H9 (cell line): ENCODE data around the gene FAM200A. TPM values are rescaled to one million over a fixed set of nuclear protein-coding genes. Genes with fewer than 3 reads are reported as not detected.

Source experiments
- DNase-seq: peaks from one replicate; pipeline ENCODE4 v3.0.0-alpha.2; 2017
- H2AFZ ChIP-seq: one replicate; pipeline ENCODE4 v1.6.1; 2013; ENCODE audit warnings: mild to moderate bottlenecking, low read length, control low read depth, moderate library complexity
- H2AK5ac ChIP-seq: 2 replicates; pipeline ENCODE4 v1.6.1; 2013; ENCODE audit warnings: low read length, control low read depth, mixed read lengths; ENCODE audit not compliant: insufficient read length
- H2BK120ac ChIP-seq: one replicate; pipeline ENCODE4 v1.6.1; 2013; ENCODE audit warnings: low read depth, mild to moderate bottlenecking, low read length, control low read depth, inconsistent platforms; ENCODE audit not compliant: poor library complexity, severe bottlenecking
- H2BK12ac ChIP-seq: 2 replicates; pipeline ENCODE4 v1.6.1; 2013; ENCODE audit warnings: low read length, control low read depth, mixed read lengths, low read depth; ENCODE audit not compliant: insufficient read length
- H2BK15ac ChIP-seq: 2 replicates; pipeline ENCODE4 v1.6.1; 2013; ENCODE audit warnings: low read depth, low read length, control low read depth
- H2BK20ac ChIP-seq: one replicate; pipeline ENCODE4 v1.6.1; 2013; ENCODE audit warnings: low read depth, mild to moderate bottlenecking, low read length, control low read depth, inconsistent platforms; ENCODE audit not compliant: poor library complexity, severe bottlenecking
- H2BK5ac ChIP-seq: 2 replicates; pipeline ENCODE4 v1.6.1; 2013; ENCODE audit warnings: low read length, control low read depth, mixed read lengths; ENCODE audit not compliant: insufficient read length
- H3K14ac ChIP-seq: 2 replicates; pipeline ENCODE4 v1.6.1; 2013; ENCODE audit warnings: low read length, control low read depth; ENCODE audit not compliant: insufficient read depth
- H3K18ac ChIP-seq: 2 replicates; pipeline ENCODE4 v1.6.1; 2013; ENCODE audit warnings: low read depth, mild to moderate bottlenecking, mixed read lengths, low read length, control low read depth; ENCODE audit not compliant: insufficient read length
- H3K23ac ChIP-seq: 2 replicates; pipeline ENCODE4 v1.6.1; 2013; ENCODE audit warnings: low read length, control low read depth, mixed read lengths, low read depth; ENCODE audit not compliant: insufficient read length
- H3K23me2 ChIP-seq: 2 replicates; pipeline ENCODE4 v1.6.1; 2013; ENCODE audit warnings: low read depth, mild to moderate bottlenecking, mixed read lengths, low read length, control low read depth; ENCODE audit not compliant: insufficient read length, poor library complexity, severe bottlenecking
- H3K27ac ChIP-seq: 2 replicates; pipeline ENCODE4 v1.5.1; 2013; ENCODE audit warnings: low read length, control low read depth, mixed read lengths, low read depth; ENCODE audit not compliant: insufficient read length
- H3K27me3 ChIP-seq: 2 replicates; pipeline ENCODE4 v1.6.1; 2013; ENCODE audit warnings: low read length, control low read depth, inconsistent platforms; ENCODE audit not compliant: insufficient read depth
- H3K4ac ChIP-seq: 2 replicates; pipeline ENCODE4 v1.6.1; 2013; ENCODE audit warnings: low read depth, mild to moderate bottlenecking, control low read depth, inconsistent platforms, low read length, moderate library complexity
- H3K4me1 ChIP-seq: 2 replicates; pipeline ENCODE4 v1.6.1; 2013; ENCODE audit warnings: low read length, control low read depth, inconsistent platforms; ENCODE audit not compliant: insufficient read depth
- H3K4me2 ChIP-seq: 2 replicates; pipeline ENCODE4 v1.6.1; 2013; ENCODE audit warnings: low read length, control low read depth, mixed read lengths; ENCODE audit not compliant: insufficient read length, insufficient read depth
- H3K56ac ChIP-seq: 2 replicates; pipeline ENCODE4 v1.6.1; 2013; ENCODE audit warnings: low read depth, mild to moderate bottlenecking, mixed read lengths, low read length, control low read depth; ENCODE audit not compliant: insufficient read length
- H3K79me1 ChIP-seq: 2 replicates; pipeline ENCODE4 v1.6.1; 2013; ENCODE audit warnings: low read depth, mild to moderate bottlenecking, moderate library complexity, low read length, control low read depth, inconsistent platforms; ENCODE audit not compliant: insufficient read depth, poor library complexity, severe bottlenecking
- H3K79me2 ChIP-seq: 2 replicates; pipeline ENCODE4 v1.6.1; 2013; ENCODE audit warnings: low read length, control low read depth, inconsistent platforms; ENCODE audit not compliant: insufficient read depth
- H3K9ac ChIP-seq: 2 replicates; pipeline ENCODE4 v1.6.1; 2013; ENCODE audit warnings: low read length, control low read depth, mixed read lengths; ENCODE audit not compliant: insufficient read length; ENCODE audit errors: extremely low read depth
- H3K9me3 ChIP-seq: one replicate; pipeline ENCODE4 v1.6.1; 2013; ENCODE audit warnings: low read depth, low read length, inconsistent platforms; ENCODE audit not compliant: control insufficient read depth
- H3T11ph ChIP-seq: one replicate; pipeline ENCODE4 v1.6.1; 2013; ENCODE audit warnings: mild to moderate bottlenecking, low read length, control low read depth, inconsistent platforms
- H4K20me1 ChIP-seq: one replicate; pipeline ENCODE4 v1.6.1; 2013; ENCODE audit not compliant: control insufficient read depth, insufficient read length, insufficient read depth
- H4K5ac ChIP-seq: 2 replicates; pipeline ENCODE4 v1.6.1; 2013; ENCODE audit warnings: low read depth, mild to moderate bottlenecking, mixed read lengths, low read length, control low read depth; ENCODE audit not compliant: insufficient read length
- H4K8ac ChIP-seq: replicated peaks from 2 replicates; pipeline ENCODE4 v1.6.1; 2013; ENCODE audit warnings: low read length, control low read depth, mixed read lengths, low read depth; ENCODE audit not compliant: insufficient read length
- H4K91ac ChIP-seq: 2 replicates; pipeline ENCODE4 v1.6.1; 2013; ENCODE audit warnings: low read depth, mild to moderate bottlenecking, moderate library complexity, mixed read lengths, low read length, control low read depth; ENCODE audit not compliant: insufficient read length
- H3K27ac Mint-ChIP-seq, 3 experiments: 2 replicates in 2 of 3; 3 replicates in 1 of 3; pipeline ENCODE4 v1.8.0; 2020 to 2021; ENCODE audit warnings: mixed read lengths in 3 of 3, mild to moderate bottlenecking in 1 of 3, moderate library complexity in 1 of 3
- H3K27me3 Mint-ChIP-seq: 2 replicates; pipeline ENCODE4 v1.8.0; 2021; ENCODE audit warnings: low read depth, mild to moderate bottlenecking, moderate library complexity, mixed read lengths
- H3K36me3 Mint-ChIP-seq, 3 experiments: 2 replicates in 2 of 3; 3 replicates in 1 of 3; pipeline ENCODE4 v1.8.0; 2020 to 2021; ENCODE audit warnings: low read depth in 3 of 3, mixed read lengths in 3 of 3; ENCODE audit not compliant: insufficient read depth in 1 of 3
- H3K4me1 Mint-ChIP-seq, 2 experiments: 2 replicates each; pipeline ENCODE4 v1.8.0; 2020; ENCODE audit warnings: mixed read lengths in 2 of 2
- H3K4me3 Mint-ChIP-seq, 2 experiments: 2 replicates in 1 of 2; 3 replicates in 1 of 2; pipeline ENCODE4 v1.8.0; 2020 to 2021; ENCODE audit warnings: mild to moderate bottlenecking in 2 of 2, mixed read lengths in 2 of 2, moderate library complexity in 1 of 2
- H3K9me3 Mint-ChIP-seq, 2 experiments: 2 replicates in 1 of 2; 3 replicates in 1 of 2; pipeline ENCODE4 v1.8.0; 2020; ENCODE audit warnings: mild to moderate bottlenecking in 2 of 2, mixed read lengths in 2 of 2, moderate library complexity in 1 of 2
- CTCF ChIP-seq: fragments of 200-600 bp; sonication (generic); conservative IDR thresholded peaks from 3 replicates; pipeline ENCODE4 v1.8.0; 2021; ENCODE audit warnings: antibody characterized with exemption, mild to moderate bottlenecking
- WGBS: extraction: QIAGEN DNeasy Blood & Tissue Kit; methylation state at CpG from one replicate; pipeline ENCODE4 v1.1.7; 2013; ENCODE audit warnings: missing lambda C conversion rate, low lambda C conversion rate, mixed read lengths; ENCODE audit not compliant: insufficient read length; ENCODE audit errors: extremely low coverage; 5-methylcytosine and 5-hydroxymethylcytosine counted together
- total RNA-seq: library from RNA; stranded (reverse); gene quantifications from 2 replicates; pipeline ENCODE4 v1.2.1, GENCODE V29; 2021

FAM200A gene
- total RNA-seq, 1 experiment from 2014 or later: 7.8 TPM

GRCh38 chr7:99557196-99557607, 5.3 kb upstream of the FAM200A start:
- Histone ChIP-seq H2BK120ac (no peak overlapping the region), H4K8ac (no peak overlapping the region), H2AK5ac (no peak overlapping the region), H3K23ac (no peak overlapping the region), H3T11ph (no peak overlapping the region), H2BK15ac (no peak overlapping the region), H3K9me3 (no peaks in the 10 kb centered on the region), H4K20me1 (no peaks in the 10 kb centered on the region), H4K91ac (no peak overlapping the region), H3K9ac (peak overlapping the region; percentile 95), H2BK20ac (no peak overlapping the region), H3K79me2 (peaks cover 4% of the 10 kb centered on the region; the same call in 1 of the 2 replicates), H2BK5ac (no peak overlapping the region), H3K4me1 (no peaks in the 10 kb centered on the region), H3K27ac (no peak overlapping the region), H3K14ac (no peak overlapping the region), H3K4ac (no peak overlapping the region), H4K5ac (no peak overlapping the region), H3K56ac (no peak overlapping the region), H2AFZ (no peak overlapping the region), H3K23me2 (no peaks in the 10 kb centered on the region), H3K79me1 (peaks cover 3% of the 10 kb centered on the region), H2BK12ac (no peak overlapping the region), H3K18ac (no peak overlapping the region), H3K27me3 (no peaks in the 10 kb centered on the region), H3K4me2 (peak overlapping the region; percentile 58)
- TF ChIP-seq CTCF: no peak
- no peak overlapping the region for H3K27ac Mint-ChIP-seq
- H3K4me3 Mint-ChIP-seq: peak overlapping the region; percentile 94 to 99
- no peaks in the 10 kb centered on the region for H3K27me3 Mint-ChIP-seq
- H3K4me1 Mint-ChIP-seq: peaks cover 11% of the 10 kb centered on the region in 2 experiments
- whole genome bisulfite sequencing: no CpG with 5 or more reads among the region's 4 CpGs
- DNase-seq: no peak
- no peaks in the 10 kb centered on the region for H3K9me3 Mint-ChIP-seq
- peaks cover 20 to 27% (median 25%) of the 10 kb centered on the region in 3 experiments; a peak in 6 of 7 replicates for H3K36me3 Mint-ChIP-seq
